C4-2B (cell line): ENCODE results near the gene THAP2.

Source experiments
- CTCF ChIP-seq: fragments of 450-650 bp; conservative IDR thresholded peaks from 2 replicates; pipeline ENCODE4 v1.5.1; 2017; ENCODE audit warnings: mild to moderate bottlenecking
- ZFX ChIP-seq: fragments of 450-650 bp; IDR thresholded peaks from 2 replicates; pipeline ENCODE4 v1.6.1; 2017

- TF ChIP-seq CTCF (no peak), ZFX (no peak)
These were observed 63.9 kb downstream of the THAP2 start for GRCh38 chr12:71727958-71728357.
